ENCODE measurements around the gene NUMA1.

NUMA1 gene

GRCh38 chr11:71976551-71976950 is 103.8 kb downstream of the NUMA1 start:
- DNase-seq (ENCODE audit: low spot score): no peak

- DNase-seq (ENCODE audit: low spot score): no peak
Observed at GRCh38 chr11:71971680-71972079, 108.7 kb downstream of the NUMA1 start.

- no peak for DNase-seq (ENCODE audit: low spot score)
Observed at GRCh38 chr11:71964641-71965040, 115.7 kb downstream of the NUMA1 start.

- DNase-seq (ENCODE audit: low spot score): no peak
Observed at GRCh38 chr11:71963468-71963867, 116.9 kb downstream of the NUMA1 start.

GRCh38 chr11:71962428-71963038 is 117.8 kb downstream of the NUMA1 start:
- DNase-seq (ENCODE audit: low spot score): no peak

GRCh38 chr11:71955898-71956456 is 124.4 kb downstream of the NUMA1 start:
- no peak for DNase-seq (ENCODE audit: low spot score)
